ENCODE data around the gene REEP1. TPM values are rescaled to one million over a fixed set of nuclear protein-coding genes. Genes with fewer than 3 reads are reported as not detected.

REEP1 gene
- total and polyA plus RNA-seq, 2 donors = 0.38 to 1.3 TPM

- Histone ChIP-seq H3K27me3 (ENCODE audit: control insufficient read depth in 2 of 2, insufficient read depth in 1 of 2, low read length in 1 of 2) (no peaks in the 10 kb centered on the region), H3K9me3 (ENCODE audit: control insufficient read depth in 2 of 2, insufficient read depth in 1 of 2, low read length in 1 of 2) (no peaks in the 10 kb centered on the region), H3K36me3 (ENCODE audit: control insufficient read depth in 2 of 2, insufficient read depth in 2 of 2, low read length in 1 of 2) (peaks cover 0 to 7% of the 10 kb centered on the region in 2 donors), H3K4me3 (ENCODE audit: low read length in 2 of 2) (peak overlapping the region; percentile 69 to 99), H3K4me1 (ENCODE audit: control insufficient read depth in 2 of 2, insufficient read depth in 2 of 2, low read length in 2 of 2) (peaks cover 14 to 31% of the 10 kb centered on the region in 2 donors), H3K27ac (ENCODE audit: low read depth in 1 of 2, low read length in 1 of 2) (peak overlapping the region; percentile 95 to 100)
- WGBS = 47% methylated on average over 23 of the region's 23 CpGs
- no peak for DNase-seq (ENCODE audit: low read depth in 6 of 9, low spot score in 9 of 9)
Observed at GRCh38 chr2:86195808-86196387, 141.5 kb downstream of the REEP1 start.

DNA sequence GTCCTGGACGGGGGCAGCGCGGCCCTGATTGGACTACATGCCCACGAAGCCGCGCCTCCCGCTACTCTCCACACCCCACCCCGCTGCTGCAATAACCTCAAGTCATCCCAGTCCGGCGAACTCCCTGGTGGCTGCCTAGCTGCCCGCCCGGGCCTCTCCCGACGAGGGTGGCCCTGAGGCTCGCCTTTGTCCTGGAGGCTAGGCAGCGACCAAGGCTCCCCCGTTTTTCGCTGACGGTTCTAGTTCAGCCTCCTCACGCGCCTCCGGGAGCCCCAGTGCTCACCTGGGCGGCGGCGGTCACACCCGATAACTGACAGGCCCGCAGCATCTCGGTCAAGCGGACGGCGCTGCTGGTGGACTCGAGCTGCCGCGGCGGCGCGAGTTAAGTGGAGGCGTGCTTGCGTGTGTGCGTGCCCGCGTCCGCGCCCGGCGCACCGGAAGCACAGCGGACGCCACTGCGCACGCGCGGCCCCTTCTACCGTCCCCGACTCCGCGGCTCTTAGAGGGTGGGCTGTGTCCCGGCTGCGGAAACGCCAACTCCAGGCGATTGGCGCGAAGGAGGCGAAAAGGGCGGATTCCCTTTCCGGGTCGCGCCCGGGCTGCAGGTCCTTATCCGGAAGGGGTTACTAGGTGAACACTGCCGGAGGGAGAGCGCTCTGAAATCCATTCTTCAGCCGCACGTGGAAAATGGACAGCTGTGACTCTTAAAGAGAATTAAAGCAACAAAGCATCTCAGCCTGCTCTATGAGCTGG, 142.2 kb downstream of the REEP1 start, which contains the start of gene IMMT:
Gene IMMT, minus strand, starts transcription at position 408 of the 753 bp plus-strand sequence. Its CDS starts 80 bp downstream, at position 328.
- H3K4me1 ChIP-seq (ENCODE audit: control insufficient read depth in 2 of 2, insufficient read depth in 2 of 2, low read length in 2 of 2) = peaks cover 14 to 27% of the 10 kb centered on the region in 2 donors
- H3K36me3 ChIP-seq (ENCODE audit: control insufficient read depth in 2 of 2, insufficient read depth in 2 of 2, low read length in 1 of 2) = peaks cover 0 to 14% of the 10 kb centered on the region in 2 donors
- DNase-seq (ENCODE audit: low read depth in 6 of 9, low spot score in 9 of 9) = peak; percentile 86 to 97 (median 91)
- peak within 1 kb of the TSS; percentile 95 to 100 for H3K27ac ChIP-seq (ENCODE audit: low read depth in 1 of 2, low read length in 1 of 2)
- whole genome bisulfite sequencing = under 1% methylated on average over 74 of the region's 74 CpGs
- H3K27me3 ChIP-seq (ENCODE audit: control insufficient read depth in 2 of 2, insufficient read depth in 1 of 2, low read length in 1 of 2) = no peaks in the 10 kb centered on the region
- no peaks in the 10 kb centered on the region for H3K9me3 ChIP-seq (ENCODE audit: control insufficient read depth in 2 of 2, insufficient read depth in 1 of 2, low read length in 1 of 2)
- H3K4me3 ChIP-seq (ENCODE audit: low read length in 2 of 2) = peak within 1 kb of the TSS; percentile 69 to 99

DNA sequence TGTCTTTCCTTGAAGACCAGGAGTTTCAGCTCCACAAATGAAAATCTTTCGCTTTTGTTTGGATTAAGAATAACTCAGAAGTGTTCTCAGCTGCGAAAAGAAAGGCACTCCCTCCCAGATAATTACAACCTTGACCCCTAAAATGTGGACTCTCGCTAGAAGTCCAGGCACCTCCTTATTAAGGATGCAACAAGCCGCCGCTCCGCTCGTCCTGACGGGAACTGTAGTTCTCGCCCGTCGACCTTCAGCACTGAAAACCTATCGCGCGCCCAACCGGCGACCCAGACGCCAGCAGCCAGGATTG, 142.7 kb downstream of the REEP1 start:
- H3K4me1 ChIP-seq (ENCODE audit: control insufficient read depth in 2 of 2, insufficient read depth in 2 of 2, low read length in 2 of 2) = peaks cover 14 to 27% of the 10 kb centered on the region in 2 donors
- no peaks in the 10 kb centered on the region for H3K27me3 ChIP-seq (ENCODE audit: control insufficient read depth in 2 of 2, insufficient read depth in 1 of 2, low read length in 1 of 2)
- H3K36me3 ChIP-seq (ENCODE audit: control insufficient read depth in 2 of 2, insufficient read depth in 2 of 2, low read length in 1 of 2) = peaks cover 0 to 16% of the 10 kb centered on the region in 2 donors
- peak overlapping the region; percentile 95 to 100 for H3K27ac ChIP-seq (ENCODE audit: low read depth in 1 of 2, low read length in 1 of 2)
- H3K9me3 ChIP-seq (ENCODE audit: control insufficient read depth in 2 of 2, insufficient read depth in 1 of 2, low read length in 1 of 2) = no peaks in the 10 kb centered on the region
- peak in 4 of 9 donors; percentile 68 to 88 (median 75) for DNase-seq (ENCODE audit: low read depth in 6 of 9, low spot score in 9 of 9)
- H3K4me3 ChIP-seq (ENCODE audit: low read length in 2 of 2) = peak overlapping the region; percentile 69 to 99
- under 1% methylated on average over 17 of the region's 17 CpGs for WGBS

- WGBS = 93% methylated on average over 7 of the region's 7 CpGs
- DNase-seq (ENCODE audit: low read depth in 6 of 9, low spot score in 9 of 9) = no peak
- Histone ChIP-seq H3K4me1 (ENCODE audit: control insufficient read depth in 2 of 2, insufficient read depth in 2 of 2, low read length in 2 of 2) (peaks cover 14 to 26% of the 10 kb centered on the region in 2 donors), H3K36me3 (ENCODE audit: control insufficient read depth in 2 of 2, insufficient read depth in 2 of 2, low read length in 1 of 2) (peaks cover 0 to 19% of the 10 kb centered on the region in 2 donors), H3K9me3 (ENCODE audit: control insufficient read depth in 2 of 2, insufficient read depth in 1 of 2, low read length in 1 of 2) (no peaks in the 10 kb centered on the region), H3K4me3 (ENCODE audit: low read length in 2 of 2) (peak overlapping the region; percentile 69 to 99), H3K27me3 (ENCODE audit: control insufficient read depth in 2 of 2, insufficient read depth in 1 of 2, low read length in 1 of 2) (no peaks in the 10 kb centered on the region), H3K27ac (ENCODE audit: low read depth in 1 of 2, low read length in 1 of 2) (peak overlapping the region in 1 of 2 donors; percentile 100)
Observed at GRCh38 chr2:86193901-86194567, 143.4 kb downstream of the REEP1 start.

- Histone ChIP-seq H3K27me3 (ENCODE audit: control insufficient read depth in 2 of 2, insufficient read depth in 1 of 2, low read length in 1 of 2) (no peaks in the 10 kb centered on the region), H3K27ac (ENCODE audit: low read depth in 1 of 2, low read length in 1 of 2) (no peak overlapping the region), H3K36me3 (ENCODE audit: control insufficient read depth in 2 of 2, insufficient read depth in 2 of 2, low read length in 1 of 2) (peaks cover 0 to 28% of the 10 kb centered on the region in 2 donors), H3K4me1 (ENCODE audit: control insufficient read depth in 2 of 2, insufficient read depth in 2 of 2, low read length in 2 of 2) (peaks cover 24 to 29% of the 10 kb centered on the region in 2 donors), H3K9me3 (ENCODE audit: control insufficient read depth in 2 of 2, insufficient read depth in 1 of 2, low read length in 1 of 2) (no peaks in the 10 kb centered on the region), H3K4me3 (ENCODE audit: low read length in 2 of 2) (no peak overlapping the region)
- 80% methylated on average over 7 of the region's 7 CpGs for WGBS
- no peak for DNase-seq (ENCODE audit: low read depth in 6 of 9, low spot score in 9 of 9)
Observed at GRCh38 chr2:86189782-86190416, 147.5 kb downstream of the REEP1 start.

GRCh38 chr2:86186431-86186830, 151.0 kb downstream of the REEP1 start:
- Histone ChIP-seq H3K27ac (ENCODE audit: low read depth in 1 of 2, low read length in 1 of 2) (peak overlapping the region; percentile 86 to 89), H3K36me3 (ENCODE audit: control insufficient read depth in 2 of 2, insufficient read depth in 2 of 2, low read length in 1 of 2) (peaks cover 0 to 21% of the 10 kb centered on the region in 2 donors), H3K9me3 (ENCODE audit: control insufficient read depth in 2 of 2, insufficient read depth in 1 of 2, low read length in 1 of 2) (no peaks in the 10 kb centered on the region), H3K4me1 (ENCODE audit: control insufficient read depth in 2 of 2, insufficient read depth in 2 of 2, low read length in 2 of 2) (peaks cover 16 to 19% of the 10 kb centered on the region in 2 donors), H3K4me3 (ENCODE audit: low read length in 2 of 2) (no peak overlapping the region), H3K27me3 (ENCODE audit: control insufficient read depth in 2 of 2, insufficient read depth in 1 of 2, low read length in 1 of 2) (no peaks in the 10 kb centered on the region)
- peak in 1 of 9 donors; percentile 7 for DNase-seq (ENCODE audit: low read depth in 6 of 9, low spot score in 9 of 9)

DNA sequence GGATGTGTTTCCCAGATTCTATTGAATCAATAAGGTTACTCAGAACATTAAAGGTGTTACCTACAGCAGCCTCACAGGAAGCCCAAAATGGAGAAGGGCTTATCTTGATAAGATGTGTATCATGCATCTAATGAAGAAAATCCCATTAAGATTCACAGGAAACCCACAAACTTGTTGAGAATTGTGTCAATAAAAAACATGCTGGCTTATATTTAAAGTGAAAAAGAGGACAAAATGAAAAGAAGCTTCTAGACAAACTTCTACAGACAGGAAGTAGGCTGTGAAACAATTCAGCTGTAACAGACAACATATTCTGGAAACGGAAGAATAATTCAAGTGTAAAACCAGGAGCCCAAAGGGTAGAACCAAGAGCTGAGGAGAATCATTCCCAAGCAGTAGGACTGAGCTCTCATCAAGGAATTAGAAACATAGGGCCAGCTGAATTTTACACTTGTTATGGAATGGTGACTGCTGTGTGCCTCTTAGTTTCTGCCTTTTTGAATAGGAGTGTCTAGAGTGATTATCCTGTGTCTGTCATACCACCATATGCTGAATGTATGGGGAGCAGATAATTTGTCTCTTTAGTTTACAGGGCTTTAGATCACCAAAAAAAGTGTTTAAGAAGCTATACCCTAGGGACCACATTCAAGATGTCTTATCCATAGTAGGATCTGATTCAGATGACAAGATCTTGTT, 151.8 kb downstream of the REEP1 start:
- WGBS = 11% methylated on average over 1 of the region's 1 CpG
- H3K4me1 ChIP-seq (ENCODE audit: control insufficient read depth in 2 of 2, insufficient read depth in 2 of 2, low read length in 2 of 2) = peaks cover 16 to 19% of the 10 kb centered on the region in 2 donors
- H3K4me3 ChIP-seq (ENCODE audit: low read length in 2 of 2) = peak overlapping the region in 1 of 2 donors; percentile 17
- peak overlapping the region; percentile 86 to 89 for H3K27ac ChIP-seq (ENCODE audit: low read depth in 1 of 2, low read length in 1 of 2)
- DNase-seq (ENCODE audit: low read depth in 6 of 9, low spot score in 9 of 9) = peak in 4 of 9 donors; percentile 20 to 60 (median 41)
- peaks cover 0 to 23% of the 10 kb centered on the region in 2 donors for H3K36me3 ChIP-seq (ENCODE audit: control insufficient read depth in 2 of 2, insufficient read depth in 2 of 2, low read length in 1 of 2)
- no peaks in the 10 kb centered on the region for H3K27me3 ChIP-seq (ENCODE audit: control insufficient read depth in 2 of 2, insufficient read depth in 1 of 2, low read length in 1 of 2)
- no peaks in the 10 kb centered on the region for H3K9me3 ChIP-seq (ENCODE audit: control insufficient read depth in 2 of 2, insufficient read depth in 1 of 2, low read length in 1 of 2)

DNA sequence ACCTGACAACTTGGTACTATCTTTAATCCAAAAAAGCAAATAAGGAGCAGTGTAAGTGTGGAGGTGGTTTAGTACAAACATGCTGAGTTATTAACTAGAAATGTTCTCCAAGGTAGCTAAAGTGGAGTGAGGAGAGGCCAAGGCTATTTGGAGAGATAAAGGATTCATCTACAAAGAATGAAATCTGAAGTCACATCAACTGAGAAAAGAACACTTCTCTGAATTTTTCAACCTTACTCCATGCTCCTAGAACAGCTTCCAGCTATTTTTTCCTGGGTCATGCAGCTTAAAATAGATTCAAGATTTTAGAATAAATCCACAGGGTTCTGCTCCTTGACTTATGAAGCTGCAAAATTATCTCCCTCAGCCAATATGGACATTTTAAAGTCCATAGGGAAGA, 160.8 kb downstream of the REEP1 start:
- Histone ChIP-seq H3K9me3 (ENCODE audit: control insufficient read depth in 2 of 2, insufficient read depth in 1 of 2, low read length in 1 of 2) (no peaks in the 10 kb centered on the region), H3K27me3 (ENCODE audit: control insufficient read depth in 2 of 2, insufficient read depth in 1 of 2, low read length in 1 of 2) (no peaks in the 10 kb centered on the region), H3K4me1 (ENCODE audit: control insufficient read depth in 2 of 2, insufficient read depth in 2 of 2, low read length in 2 of 2) (no peaks in the 10 kb centered on the region), H3K36me3 (ENCODE audit: control insufficient read depth in 2 of 2, insufficient read depth in 2 of 2, low read length in 1 of 2) (peaks cover 18 to 76% of the 10 kb centered on the region in 2 donors), H3K27ac (ENCODE audit: low read depth in 1 of 2, low read length in 1 of 2) (no peak overlapping the region), H3K4me3 (ENCODE audit: low read length in 2 of 2) (no peak overlapping the region)
- DNase-seq (ENCODE audit: low read depth in 6 of 9, low spot score in 9 of 9) = no peak
